Measurements from ENCODE around the gene MCM3AP. TPM values are rescaled to one million over a fixed set of nuclear protein-coding genes. Genes with fewer than 3 reads are reported as not detected.

Gene MCM3AP
- total RNA-seq, 1 experiment from 2014 or later = 128 TPM

DNA sequence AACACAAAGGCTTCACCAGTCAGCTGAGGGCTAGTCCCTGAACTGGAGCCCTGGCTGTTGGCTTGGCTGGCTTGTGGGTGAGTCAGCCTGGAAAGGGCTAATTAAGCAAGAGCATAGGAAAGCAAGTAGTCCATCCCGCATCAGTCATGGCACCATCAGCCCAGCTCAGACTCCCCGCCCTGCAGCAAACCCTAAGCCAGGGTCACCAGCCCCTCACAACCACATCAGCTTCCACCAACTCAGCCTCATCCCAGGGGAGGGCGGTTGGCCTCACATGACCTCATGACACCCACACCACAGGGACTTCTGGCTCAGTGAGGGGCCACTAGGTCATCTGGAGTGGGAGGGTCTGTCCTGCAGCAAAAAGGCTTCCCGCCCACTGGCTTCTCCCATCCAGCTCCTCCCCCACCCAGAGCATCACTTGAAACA lies 94.1 kb downstream of the MCM3AP start:
- Mint-ChIP-seq H3K9me3 (ENCODE audit: unreplicated experiment) (no peaks in the 10 kb centered on the region), H3K27me3 (ENCODE audit: insufficient read depth, unreplicated experiment) (no peaks in the 10 kb centered on the region), H3K4me3 (ENCODE audit: unreplicated experiment) (no peak overlapping the region), H3K4me1 (ENCODE audit: insufficient read depth, unreplicated experiment) (peaks cover 27% of the 10 kb centered on the region), H3K27ac (ENCODE audit: low read depth, unreplicated experiment) (no peak overlapping the region), H3K36me3 (ENCODE audit: insufficient read depth, unreplicated experiment) (peaks cover 35% of the 10 kb centered on the region)
- ChIA-PET CTCF (interaction anchor here (0.7 to 1.0 kb wide), 2 partner anchors 19 to 48 kb away, joined by 3 to 6 read pairs; no protein-coding TSS in a partner anchor), POLR2A (interaction anchor here (1.2 kb wide), 1 partner anchor 50 kb away, joined by 5 read pairs; no protein-coding TSS in a partner anchor)
- peak; percentile 74 for DNase-seq (ENCODE audit: unreplicated experiment)
- BruUV-seq (replicated peaks) = no TSS peak
- no peak for TF ChIP-seq CTCF (IDR thresholded peaks at IDR 0.05; ENCODE audit: unreplicated experiment)
- intact Hi-C loops (cut with micrococcal nuclease) = no loop called here

DNA sequence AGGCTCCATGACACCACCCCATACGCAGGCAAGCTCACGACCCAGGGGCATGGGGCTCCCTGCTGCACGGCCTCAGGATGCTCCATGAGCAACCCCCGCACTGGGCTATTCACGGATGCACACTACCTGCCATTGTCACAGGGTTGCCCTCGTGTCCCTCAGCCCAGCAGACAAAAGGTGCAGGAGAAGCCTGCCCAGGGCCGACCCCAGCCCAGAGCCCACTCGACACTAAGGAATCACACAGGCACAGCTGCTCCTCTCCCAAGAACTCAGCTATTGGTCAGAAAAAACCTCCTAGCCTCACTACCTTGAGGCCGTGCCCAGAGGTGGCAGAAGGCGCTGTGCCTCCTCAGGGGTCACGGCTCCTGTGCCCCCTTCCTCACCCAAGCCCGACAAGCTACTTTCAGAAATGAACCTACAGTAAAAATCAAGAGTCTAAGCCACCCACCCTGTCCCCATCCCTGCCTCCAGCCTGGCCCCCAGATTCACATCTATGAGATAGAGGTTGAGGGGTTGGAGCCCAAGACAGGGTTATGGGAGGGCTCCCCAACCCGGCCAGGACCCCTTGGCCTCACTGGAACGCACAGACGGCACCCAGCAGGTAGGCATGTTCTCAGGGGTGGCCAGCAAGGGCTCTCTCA lies 94.8 kb downstream of the MCM3AP start:
- peaks cover 27% of the 10 kb centered on the region for H3K4me1 Mint-ChIP-seq (ENCODE audit: insufficient read depth, unreplicated experiment)
- TF ChIP-seq CTCF (IDR thresholded peaks at IDR 0.05; ENCODE audit: unreplicated experiment) = no peak
- DNase-seq (ENCODE audit: unreplicated experiment) = no peak
- intact Hi-C loops (cut with micrococcal nuclease) = no loop called here
- ChIA-PET CTCF (interaction anchor here (0.7 to 1.0 kb wide), 2 partner anchors 19 to 47 kb away, joined by 3 to 6 read pairs; no protein-coding TSS in a partner anchor), POLR2A (interaction anchor here (0.7 to 1.2 kb wide), 2 partner anchors 50 to 61 kb away, joined by 3 to 5 read pairs; no protein-coding TSS in a partner anchor)
- H3K27me3 Mint-ChIP-seq (ENCODE audit: insufficient read depth, unreplicated experiment) = no peaks in the 10 kb centered on the region
- H3K27ac Mint-ChIP-seq (ENCODE audit: low read depth, unreplicated experiment) = no peak overlapping the region
- no peaks in the 10 kb centered on the region for H3K9me3 Mint-ChIP-seq (ENCODE audit: unreplicated experiment)
- H3K4me3 Mint-ChIP-seq (ENCODE audit: unreplicated experiment) = no peak overlapping the region
- TSS peak; percentile 32 for BruUV-seq (replicated peaks)
- H3K36me3 Mint-ChIP-seq (ENCODE audit: insufficient read depth, unreplicated experiment) = peaks cover 29% of the 10 kb centered on the region

DNA sequence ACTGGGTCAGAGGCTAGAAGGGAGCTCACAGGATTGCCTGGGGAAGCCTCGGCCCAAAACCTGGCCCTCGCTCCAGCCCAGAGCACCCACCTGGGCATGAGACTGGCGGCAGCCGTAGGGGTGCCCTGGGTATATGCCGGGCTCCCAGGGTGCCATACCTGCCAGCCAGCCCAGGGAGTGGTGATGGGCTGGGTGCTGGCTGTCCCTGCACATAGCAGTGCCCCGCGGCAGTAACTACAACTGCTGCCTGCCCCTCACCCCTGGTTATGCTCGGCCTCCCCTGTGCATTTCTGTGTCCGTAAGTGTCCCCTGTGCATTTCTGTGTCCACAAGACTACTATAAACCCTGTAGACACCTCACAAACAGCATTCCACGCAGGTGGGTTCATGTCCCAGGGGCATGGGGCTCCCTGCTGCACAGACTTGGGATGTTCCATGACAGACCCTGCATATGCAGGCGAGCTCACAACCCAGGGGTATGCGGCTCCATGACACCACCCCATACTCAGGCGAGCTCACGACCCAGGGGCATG lies 95.4 kb downstream of the MCM3AP start:
- H3K27ac Mint-ChIP-seq (ENCODE audit: low read depth, unreplicated experiment) = peak overlapping the region; percentile 68
- no peak for TF ChIP-seq CTCF (IDR thresholded peaks at IDR 0.05; ENCODE audit: unreplicated experiment)
- intact Hi-C loops (cut with micrococcal nuclease) = no loop called here
- DNase-seq (ENCODE audit: unreplicated experiment) = no peak
- no peaks in the 10 kb centered on the region for H3K9me3 Mint-ChIP-seq (ENCODE audit: unreplicated experiment)
- BruUV-seq (replicated peaks) = no TSS peak
- peaks cover 26% of the 10 kb centered on the region for H3K36me3 Mint-ChIP-seq (ENCODE audit: insufficient read depth, unreplicated experiment)
- no peak overlapping the region for H3K4me3 Mint-ChIP-seq (ENCODE audit: unreplicated experiment)
- H3K27me3 Mint-ChIP-seq (ENCODE audit: insufficient read depth, unreplicated experiment) = no peaks in the 10 kb centered on the region
- H3K4me1 Mint-ChIP-seq (ENCODE audit: insufficient read depth, unreplicated experiment) = peaks cover 27% of the 10 kb centered on the region
- ChIA-PET POLR2A (interaction anchor here (0.5 to 0.9 kb wide), 4 partner anchors 8 to 217 kb away, joined by 3 read pairs; no protein-coding TSS in a partner anchor), CTCF (no interaction called here)

GRCh38 chr21:46189213-46189958 lies 96.0 kb downstream of the MCM3AP start:
- Mint-ChIP-seq H3K4me3 (ENCODE audit: unreplicated experiment) (peak overlapping the region; percentile 28), H3K27ac (ENCODE audit: low read depth, unreplicated experiment) (peak overlapping the region; percentile 68), H3K9me3 (ENCODE audit: unreplicated experiment) (no peaks in the 10 kb centered on the region), H3K27me3 (ENCODE audit: insufficient read depth, unreplicated experiment) (no peaks in the 10 kb centered on the region), H3K36me3 (ENCODE audit: insufficient read depth, unreplicated experiment) (peaks cover 20% of the 10 kb centered on the region), H3K4me1 (ENCODE audit: insufficient read depth, unreplicated experiment) (peaks cover 27% of the 10 kb centered on the region)
- no TSS peak for BruUV-seq (replicated peaks)
- intact Hi-C loops (cut with micrococcal nuclease) = no loop called here
- ChIA-PET CTCF (no interaction called here), POLR2A (interaction anchor here (0.5 to 0.9 kb wide), 3 partner anchors 9 to 216 kb away, joined by 3 read pairs; no protein-coding TSS in a partner anchor)
- no peak for TF ChIP-seq CTCF (IDR thresholded peaks at IDR 0.05; ENCODE audit: unreplicated experiment)
- DNase-seq (ENCODE audit: unreplicated experiment) = peak; percentile 17
